Right lobe of liver (tissue), 6 donors: Measurements from ENCODE around the gene EXD3. TPM values are rescaled to one million over a fixed set of nuclear protein-coding genes. Genes with fewer than 3 reads are reported as not detected.
A peak's percentile ranks its signal among the peaks of the same experiment; 100 is the strongest.

ENCODE experiments used
- ATAC-seq, 4 donors: fragments of 200-7000 bp; cut with Tn5 transposase; one replicate each; pipeline ENCODE4 v1.9.1; 2020; ENCODE audit warnings: mild to moderate bottlenecking in 4 of 4, moderate library complexity in 4 of 4
- DNase-seq, 3 donors: peaks; one replicate each; pipeline ENCODE4 v3.0.0-alpha.2; 2020
- H3K27ac ChIP-seq, 3 donors: fragments of 200-600 bp; one replicate each; pipeline ENCODE4 v1.8.0; 2022
- H3K27me3 ChIP-seq, 2 donors: fragments of 200-600 bp; one replicate each; pipeline ENCODE4 v1.8.0; 2022
- H3K36me3 ChIP-seq, 4 donors: fragments of 200-600 bp; sonication (generic) in 1 of 4; one replicate each; pipeline versions ENCODE4 v1.5.1 to v1.8.0; 2017 to 2022; ENCODE audit warnings: control low read depth in 1 of 4
- H3K4me1 ChIP-seq, 4 donors: fragments of 200-600 bp; sonication (generic) in 1 of 4; one replicate each; pipeline versions ENCODE4 v1.5.1 to v1.8.0; 2017 to 2022; ENCODE audit warnings: control low read depth in 1 of 4
- H3K4me3 ChIP-seq, 3 donors: fragments of 200-600 bp; one replicate each; pipeline ENCODE4 v1.8.0; 2022
- H3K9me3 ChIP-seq, 4 donors: fragments of 200-600 bp; sonication (generic) in 1 of 4; one replicate each; pipeline versions ENCODE4 v1.5.1 to v1.8.0; 2017 to 2022; ENCODE audit warnings: control low read depth in 1 of 4
- CTCF ChIP-seq, 4 donors: fragments of 200-600 bp in 3 of 4; fragments of 450-650 bp in 1 of 4; IDR thresholded peaks; one replicate each; pipeline versions ENCODE4 v1.5.1 to v1.8.0; 2016 to 2022; ENCODE audit warnings: antibody characterized with exemption in 4 of 4, mild to moderate bottlenecking in 2 of 4
- POLR2A ChIP-seq: fragments of 450-650 bp; IDR thresholded peaks from one replicate; pipeline ENCODE4 v1.6.1; 2017; ENCODE audit warnings: antibody characterized with exemption, mild to moderate bottlenecking
- WGBS: methylation state at CpG from one replicate; pipeline ENCODE4 v1.1.6; 2018; ENCODE audit warnings: low coverage, low lambda C conversion rate; ENCODE audit not compliant: insufficient coverage; ENCODE audit errors: missing lambda C conversion rate; 5-methylcytosine and 5-hydroxymethylcytosine counted together
- intact Hi-C, 2 donors: fragments of 100-400 bp; cut with DNase I; formaldehyde crosslinking; loops; one replicate each; pipeline versions ENCODE4 v1.11.2 to v1.14.1; 2022
- total RNA-seq, 6 experiments: library from RNA; depleted of rRNA in 2 of 6; stranded (reverse); fragments of >200 nt in 2 of 6; fragmentation: NEBNext Ultra II Directional in 3 of 6; extraction: Animal tissue kit (Norgen Biotek cat#: 25700) in 3 of 6; gene quantifications; one replicate each; pipeline versions ENCODE4 v1.1.0 to v1.2.4, GENCODE V29; 2016 to 2023
- donor health status: DM: no; HTN: yes; CAD: no.
- donor health status: DM: no; HTN: no; CAD: no.
- donor health status: DM: no; HTN: no; CAD: no.
- donor health status: DM: no; HTN: yes; CAD: no.
- donor health status: DM: no; HTN: yes; CAD: no.

The EXD3 gene
- total RNA-seq, 6 experiments from 2014 or later: 3.3 to 14.4 (median 10.6) TPM

GRCh38 chr9:137375321-137376058, 47.5 kb downstream of the EXD3 start:
- intact Hi-C loops: no loop called here

GRCh38 chr9:137374131-137374845, 48.7 kb downstream of the EXD3 start:
- Histone ChIP-seq H3K27me3 (no peaks in the 10 kb centered on the region), H3K4me1 (no peaks in the 10 kb centered on the region), H3K36me3 (no peaks in the 10 kb centered on the region), H3K9me3 (no peaks in the 10 kb centered on the region), H3K27ac (no peak overlapping the region), H3K4me3 (no peak overlapping the region)
- ATAC-seq (no peak), DNase-seq (peak in 1 of 3 donors; percentile 33)
- TF ChIP-seq POLR2A: no peak
- no peak for TF ChIP-seq CTCF (IDR thresholded peaks at IDR 0.05)
- WGBS: 100% methylated on average over 5 of the region's 37 CpGs
- intact Hi-C loops: no loop called here

More at GRCh38 chr9:137375321-137376058, 47.5 kb downstream of the EXD3 start:
- DNase-seq: peak in 1 of 3 donors; percentile 3
- no peaks in the 10 kb centered on the region for H3K4me1 ChIP-seq
- H3K27ac ChIP-seq: no peak overlapping the region
- 97% methylated on average over 5 of the region's 11 CpGs for WGBS
- H3K9me3 ChIP-seq: no peaks in the 10 kb centered on the region
- H3K4me3 ChIP-seq: no peak overlapping the region
- H3K36me3 ChIP-seq: no peaks in the 10 kb centered on the region
- TF ChIP-seq CTCF (IDR thresholded peaks at IDR 0.05) (no peak), POLR2A (no peak)
- ATAC-seq: no peak
- no peaks in the 10 kb centered on the region for H3K27me3 ChIP-seq

GRCh38 chr9:137373611-137373980, 49.4 kb downstream of the EXD3 start:
- ATAC-seq: no peak
- WGBS: 100% methylated on average over 7 of the region's 16 CpGs

More at GRCh38 chr9:137373611-137373980, 49.4 kb downstream of the EXD3 start:
- no peak for DNase-seq
- H3K36me3 ChIP-seq: no peaks in the 10 kb centered on the region
- H3K9me3 ChIP-seq: no peaks in the 10 kb centered on the region
- H3K27me3 ChIP-seq: no peaks in the 10 kb centered on the region
- H3K4me1 ChIP-seq: no peaks in the 10 kb centered on the region
- no peak for TF ChIP-seq POLR2A
- TF ChIP-seq CTCF (IDR thresholded peaks at IDR 0.05): no peak
- no peak overlapping the region for H3K27ac ChIP-seq
- intact Hi-C loops: no loop called here
- no peak overlapping the region for H3K4me3 ChIP-seq
